ENCODE measurements around the gene NEAT1.

Gene NEAT1

DNA sequence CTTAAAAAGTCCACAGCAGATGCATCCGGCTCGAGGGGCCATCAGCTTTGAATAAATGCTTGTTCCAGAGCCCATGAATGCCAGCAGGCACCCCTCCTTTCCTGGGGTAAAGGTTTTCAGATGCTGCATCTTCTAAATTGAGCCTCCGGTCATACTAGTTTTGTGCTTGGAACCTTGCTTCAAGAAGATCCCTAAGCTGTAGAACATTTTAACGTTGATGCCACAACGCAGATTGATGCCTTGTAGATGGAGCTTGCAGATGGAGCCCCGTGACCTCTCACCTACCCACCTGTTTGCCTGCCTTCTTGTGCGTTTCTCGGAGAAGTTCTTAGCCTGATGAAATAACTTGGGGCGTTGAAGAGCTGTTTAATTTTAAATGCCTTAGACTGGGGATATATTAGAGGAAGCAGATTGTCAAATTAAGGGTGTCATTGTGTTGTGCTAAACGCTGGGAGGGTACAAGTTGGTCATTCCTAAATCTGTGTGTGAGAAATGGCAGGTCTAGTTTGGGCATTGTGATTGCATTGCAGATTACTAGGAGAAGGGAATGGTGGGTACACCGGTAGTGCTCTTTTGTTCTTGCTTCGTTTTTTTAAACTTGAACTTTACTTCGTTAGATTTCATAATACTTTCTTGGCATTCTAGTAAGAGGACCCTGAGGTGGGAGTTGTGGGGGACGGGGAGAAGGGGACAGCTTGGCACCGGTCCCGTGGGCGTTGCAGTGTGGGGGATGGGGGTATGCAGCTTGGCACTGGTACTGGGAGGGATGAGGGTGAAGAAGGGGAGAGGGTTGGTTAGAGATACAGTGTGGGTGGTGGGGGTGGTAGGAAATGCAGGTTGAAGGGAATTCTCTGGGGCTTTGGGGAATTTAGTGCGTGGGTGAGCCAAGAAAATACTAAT, 1.9 kb downstream of the NEAT1 start:
- no peak for DNase-seq

DNA sequence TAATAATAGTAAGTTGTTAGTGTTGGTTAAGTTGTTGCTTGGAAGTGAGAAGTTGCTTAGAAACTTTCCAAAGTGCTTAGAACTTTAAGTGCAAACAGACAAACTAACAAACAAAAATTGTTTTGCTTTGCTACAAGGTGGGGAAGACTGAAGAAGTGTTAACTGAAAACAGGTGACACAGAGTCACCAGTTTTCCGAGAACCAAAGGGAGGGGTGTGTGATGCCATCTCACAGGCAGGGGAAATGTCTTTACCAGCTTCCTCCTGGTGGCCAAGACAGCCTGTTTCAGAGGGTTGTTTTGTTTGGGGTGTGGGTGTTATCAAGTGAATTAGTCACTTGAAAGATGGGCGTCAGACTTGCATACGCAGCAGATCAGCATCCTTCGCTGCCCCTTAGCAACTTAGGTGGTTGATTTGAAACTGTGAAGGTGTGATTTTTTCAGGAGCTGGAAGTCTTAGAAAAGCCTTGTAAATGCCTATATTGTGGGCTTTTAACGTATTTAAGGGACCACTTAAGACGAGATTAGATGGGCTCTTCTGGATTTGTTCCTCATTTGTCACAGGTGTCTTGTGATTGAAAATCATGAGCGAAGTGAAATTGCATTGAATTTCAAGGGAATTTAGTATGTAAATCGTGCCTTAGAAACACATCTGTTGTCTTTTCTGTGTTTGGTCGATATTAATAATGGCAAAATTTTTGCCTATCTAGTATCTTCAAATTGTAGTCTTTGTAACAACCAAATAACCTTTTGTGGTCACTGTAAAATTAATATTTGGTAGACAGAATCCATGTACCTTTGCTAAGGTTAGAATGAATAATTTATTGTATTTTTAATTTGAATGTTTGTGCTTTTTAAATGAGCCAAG, 2.7 kb downstream of the NEAT1 start:
- no peak for DNase-seq

DNA sequence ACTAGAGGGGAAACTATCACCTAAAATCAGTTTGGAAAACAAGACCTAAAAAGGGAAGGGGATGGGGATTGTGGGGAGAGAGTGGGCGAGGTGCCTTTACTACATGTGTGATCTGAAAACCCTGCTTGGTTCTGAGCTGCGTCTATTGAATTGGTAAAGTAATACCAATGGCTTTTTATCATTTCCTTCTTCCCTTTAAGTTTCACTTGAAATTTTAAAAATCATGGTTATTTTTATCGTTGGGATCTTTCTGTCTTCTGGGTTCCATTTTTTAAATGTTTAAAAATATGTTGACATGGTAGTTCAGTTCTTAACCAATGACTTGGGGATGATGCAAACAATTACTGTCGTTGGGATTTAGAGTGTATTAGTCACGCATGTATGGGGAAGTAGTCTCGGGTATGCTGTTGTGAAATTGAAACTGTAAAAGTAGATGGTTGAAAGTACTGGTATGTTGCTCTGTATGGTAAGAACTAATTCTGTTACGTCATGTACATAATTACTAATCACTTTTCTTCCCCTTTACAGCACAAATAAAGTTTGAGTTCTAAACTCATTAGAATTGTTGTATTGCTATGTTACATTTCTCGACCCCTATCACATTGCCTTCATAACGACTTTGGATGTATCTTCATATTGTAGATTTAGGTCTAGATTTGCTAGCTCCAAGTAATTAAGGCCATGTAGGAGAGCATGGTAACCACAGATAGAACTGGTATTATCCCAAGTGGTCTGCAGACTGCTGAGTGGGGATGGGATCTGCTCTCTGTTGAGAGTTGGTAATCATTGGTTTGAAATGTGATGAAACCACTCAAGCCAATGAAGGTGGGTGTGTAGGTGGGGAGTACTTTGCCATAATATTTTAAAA, 3.6 kb downstream of the NEAT1 start:
- no peak for DNase-seq

DNA sequence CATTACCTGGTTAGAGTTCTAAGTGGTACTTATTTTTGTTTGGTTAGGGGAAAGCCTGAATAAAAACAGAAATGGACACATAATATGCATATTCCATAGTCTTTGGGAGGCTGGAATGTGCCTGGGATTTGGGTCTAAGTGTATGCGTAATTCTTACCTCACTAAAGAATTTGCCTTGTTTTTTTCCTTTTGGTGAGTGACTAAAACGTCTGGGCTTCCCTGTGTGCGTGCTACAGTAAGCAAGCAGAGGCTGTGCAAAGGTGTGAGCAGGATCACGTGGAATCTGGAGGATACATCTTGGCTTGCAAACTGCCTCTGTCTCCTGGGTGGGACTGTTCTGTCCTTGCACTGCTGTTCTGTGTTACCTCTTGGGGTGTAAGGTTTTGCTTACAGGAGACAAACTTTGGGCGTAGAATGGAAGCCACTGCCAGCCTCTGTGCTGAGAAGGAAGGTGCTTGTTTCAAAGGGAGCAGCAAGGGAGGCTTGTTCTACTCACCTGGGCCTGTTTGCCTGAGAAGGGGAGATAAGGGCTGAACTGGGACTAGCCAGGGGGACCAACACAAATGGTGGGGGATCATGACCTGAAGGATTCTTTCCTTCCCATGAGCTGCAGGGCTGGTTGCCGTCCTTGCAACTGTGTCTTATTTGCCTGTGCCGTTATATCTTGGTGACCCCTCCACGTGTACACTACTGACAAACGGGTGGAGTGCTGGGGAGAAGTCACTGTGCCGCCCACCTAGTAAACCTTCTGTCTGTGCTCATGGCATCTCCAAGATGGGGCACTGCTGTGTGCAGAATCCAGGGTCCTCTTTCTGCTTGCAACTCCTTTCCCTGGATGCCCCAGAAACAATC, 4.5 kb downstream of the NEAT1 start:
- no peak for DNase-seq

GRCh38 chr11:65427691-65428577, 5.3 kb downstream of the NEAT1 start:
- DNase-seq, result no peak

GRCh38 chr11:65428578-65429067, 6.0 kb downstream of the NEAT1 start:
- DNase-seq, result no peak

GRCh38 chr11:65429068-65429681, 6.6 kb downstream of the NEAT1 start:
- DNase-seq, result no peak

DNA sequence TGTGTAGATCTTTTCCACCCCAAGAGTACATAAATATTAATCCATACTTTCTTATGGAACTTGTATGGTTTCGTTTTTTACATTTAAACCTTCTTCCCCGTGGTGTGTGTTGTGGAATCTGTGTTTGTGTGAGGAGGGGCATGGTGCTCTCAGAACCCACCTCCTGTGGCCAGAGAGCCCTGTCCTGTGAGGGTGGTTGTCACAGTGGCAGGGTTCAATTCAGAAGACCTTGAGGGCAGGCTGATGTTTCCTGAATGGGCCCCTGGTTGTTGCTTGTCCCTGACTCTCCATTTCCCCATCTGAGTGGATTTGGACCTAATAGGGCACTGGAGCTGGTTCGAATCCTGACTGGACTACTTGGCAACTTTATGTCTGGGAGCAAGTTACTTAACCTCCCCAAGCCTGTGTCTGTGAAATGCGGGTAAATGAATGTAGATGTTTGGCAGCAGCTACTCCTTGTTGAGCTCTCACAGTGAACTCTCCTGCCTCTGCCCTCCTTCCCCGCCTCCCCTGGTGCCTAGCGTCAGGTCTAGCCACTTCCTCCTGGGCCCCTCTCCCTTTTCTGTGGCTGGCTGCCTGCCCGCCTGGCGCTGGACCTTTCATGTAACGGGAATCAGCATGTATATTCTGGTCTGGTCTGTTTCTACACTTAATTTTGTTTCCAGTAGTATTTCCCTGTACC, 7.3 kb downstream of the NEAT1 start:
- DNase-seq, result no peak

GRCh38 chr11:65430406-65431217, 8.0 kb downstream of the NEAT1 start:
- no peak for DNase-seq

GRCh38 chr11:65431451-65432099, 9.0 kb downstream of the NEAT1 start:
- DNase-seq, result no peak

- no peak for DNase-seq
Measured at GRCh38 chr11:65432100-65432650, 9.6 kb downstream of the NEAT1 start.

GRCh38 chr11:65432686-65433582, 10.3 kb downstream of the NEAT1 start:
- DNase-seq, result no peak

GRCh38 chr11:65433657-65434056, 11.1 kb downstream of the NEAT1 start:
- DNase-seq, result no peak

GRCh38 chr11:65434057-65434666, 11.6 kb downstream of the NEAT1 start:
- no peak for DNase-seq

DNA sequence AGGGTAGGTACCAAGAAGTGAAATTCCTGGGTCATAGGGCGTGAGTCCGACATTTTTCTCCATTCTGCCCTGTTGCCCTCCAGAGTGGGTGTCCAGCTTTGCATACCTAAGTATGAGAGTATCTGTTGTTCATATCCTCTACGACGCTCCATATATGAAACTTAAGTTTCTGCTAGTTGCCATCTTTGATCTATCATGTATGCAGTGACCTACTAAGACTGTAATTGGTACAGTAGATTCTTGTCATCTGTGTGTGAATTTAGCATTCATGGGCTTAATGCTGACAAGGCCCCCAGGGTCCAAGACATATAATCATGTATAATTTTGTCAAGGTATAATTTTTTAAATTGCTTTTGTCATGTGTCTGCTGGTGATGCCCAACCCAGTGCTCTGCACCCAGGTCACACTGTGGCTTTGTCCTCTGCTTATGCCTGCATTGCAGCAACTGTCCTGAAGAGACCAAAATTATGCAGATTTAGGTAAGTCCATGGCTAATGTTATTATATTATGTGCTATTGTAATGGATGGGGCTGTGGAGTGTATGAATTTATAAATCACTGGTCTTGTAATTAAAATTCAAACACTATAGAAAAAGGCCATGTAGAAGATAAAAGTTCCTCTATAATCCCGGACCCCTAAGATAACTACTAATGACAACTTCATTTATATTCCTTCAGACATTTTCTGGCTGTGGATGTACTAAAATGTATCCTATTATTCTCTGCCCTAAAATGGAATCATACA, 12.2 kb downstream of the NEAT1 start:
- no peak for DNase-seq

All from midbrain (tissue), 1 donor.